Fibroblast of villous mesenchyme (primary cell): ENCODE results near the gene PJA2. TPM values are rescaled to one million over a fixed set of nuclear protein-coding genes. Genes with fewer than 3 reads are reported as not detected.

Source experiments
- DNase-seq: peaks from one replicate; pipeline ENCODE4 v3.0.0-alpha.2; 2010; ENCODE audit warnings: low read depth
- H3K4me3 ChIP-seq: 2 replicates; pipeline ENCODE4 v1.5.1; 2011; ENCODE audit warnings: low read depth, mild to moderate bottlenecking, low read length
- total RNA-seq: library from RNA; depleted of rRNA; stranded (reverse); fragments of >200 nt; gene quantifications from 2 replicates; pipeline ENCODE4 v1.2.3, GENCODE V29; 2012
- TF ChIP-seq, protein P1 (sequence below): IDR thresholded peaks from 2 replicates; pipeline ENCODE4 v1.5.1; 2012; ENCODE audit warnings: low read depth, mild to moderate bottlenecking, low read length; ENCODE audit not compliant: insufficient read depth

The PJA2 gene
- total RNA-seq, 1 donor, result 105 TPM

DNA sequence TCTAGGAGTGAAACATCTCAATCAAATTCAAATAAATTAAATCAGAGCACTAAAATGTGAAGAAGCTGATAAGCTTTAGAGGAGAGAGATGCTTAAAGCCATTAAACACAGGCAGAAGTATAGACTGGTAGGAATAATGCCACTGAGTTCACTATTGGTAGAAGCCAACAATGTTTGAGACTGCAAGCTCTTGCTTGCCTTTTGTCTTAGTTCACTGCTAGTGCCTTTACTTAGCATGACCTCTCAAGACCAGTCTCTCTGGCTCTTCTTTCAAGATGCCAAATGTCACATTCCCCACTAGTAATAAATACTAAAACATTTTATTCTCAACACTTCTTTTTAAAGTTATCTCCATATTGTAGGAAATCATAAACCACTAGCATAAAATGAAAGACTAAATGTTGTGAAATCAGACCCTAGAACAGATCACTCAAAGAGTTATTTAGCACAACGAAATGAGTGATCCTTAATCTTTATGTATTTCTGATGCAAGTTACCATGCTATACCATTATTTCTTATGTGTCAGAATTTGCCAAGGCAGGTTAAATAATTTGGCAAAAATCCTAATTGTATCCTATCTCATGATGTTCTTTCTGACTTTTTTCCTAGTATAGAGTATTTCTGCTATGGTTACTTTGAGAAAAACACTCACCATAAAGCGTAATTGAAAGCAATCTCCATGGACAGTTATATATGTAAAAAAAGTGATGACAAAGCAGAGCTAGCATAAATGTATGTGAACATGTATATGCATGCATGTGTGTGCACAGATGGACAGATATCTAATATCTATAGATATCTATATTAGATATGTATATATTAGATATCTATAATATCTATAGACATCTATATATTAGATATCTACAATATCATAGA is 57.5 kb downstream of the PJA2 start:
- TF ChIP-seq, protein P1, sequence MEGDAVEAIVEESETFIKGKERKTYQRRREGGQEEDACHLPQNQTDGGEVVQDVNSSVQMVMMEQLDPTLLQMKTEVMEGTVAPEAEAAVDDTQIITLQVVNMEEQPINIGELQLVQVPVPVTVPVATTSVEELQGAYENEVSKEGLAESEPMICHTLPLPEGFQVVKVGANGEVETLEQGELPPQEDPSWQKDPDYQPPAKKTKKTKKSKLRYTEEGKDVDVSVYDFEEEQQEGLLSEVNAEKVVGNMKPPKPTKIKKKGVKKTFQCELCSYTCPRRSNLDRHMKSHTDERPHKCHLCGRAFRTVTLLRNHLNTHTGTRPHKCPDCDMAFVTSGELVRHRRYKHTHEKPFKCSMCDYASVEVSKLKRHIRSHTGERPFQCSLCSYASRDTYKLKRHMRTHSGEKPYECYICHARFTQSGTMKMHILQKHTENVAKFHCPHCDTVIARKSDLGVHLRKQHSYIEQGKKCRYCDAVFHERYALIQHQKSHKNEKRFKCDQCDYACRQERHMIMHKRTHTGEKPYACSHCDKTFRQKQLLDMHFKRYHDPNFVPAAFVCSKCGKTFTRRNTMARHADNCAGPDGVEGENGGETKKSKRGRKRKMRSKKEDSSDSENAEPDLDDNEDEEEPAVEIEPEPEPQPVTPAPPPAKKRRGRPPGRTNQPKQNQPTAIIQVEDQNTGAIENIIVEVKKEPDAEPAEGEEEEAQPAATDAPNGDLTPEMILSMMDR, result no peak
- H3K4me3 ChIP-seq, result no peak overlapping the region
- DNase-seq, result no peak

DNA sequence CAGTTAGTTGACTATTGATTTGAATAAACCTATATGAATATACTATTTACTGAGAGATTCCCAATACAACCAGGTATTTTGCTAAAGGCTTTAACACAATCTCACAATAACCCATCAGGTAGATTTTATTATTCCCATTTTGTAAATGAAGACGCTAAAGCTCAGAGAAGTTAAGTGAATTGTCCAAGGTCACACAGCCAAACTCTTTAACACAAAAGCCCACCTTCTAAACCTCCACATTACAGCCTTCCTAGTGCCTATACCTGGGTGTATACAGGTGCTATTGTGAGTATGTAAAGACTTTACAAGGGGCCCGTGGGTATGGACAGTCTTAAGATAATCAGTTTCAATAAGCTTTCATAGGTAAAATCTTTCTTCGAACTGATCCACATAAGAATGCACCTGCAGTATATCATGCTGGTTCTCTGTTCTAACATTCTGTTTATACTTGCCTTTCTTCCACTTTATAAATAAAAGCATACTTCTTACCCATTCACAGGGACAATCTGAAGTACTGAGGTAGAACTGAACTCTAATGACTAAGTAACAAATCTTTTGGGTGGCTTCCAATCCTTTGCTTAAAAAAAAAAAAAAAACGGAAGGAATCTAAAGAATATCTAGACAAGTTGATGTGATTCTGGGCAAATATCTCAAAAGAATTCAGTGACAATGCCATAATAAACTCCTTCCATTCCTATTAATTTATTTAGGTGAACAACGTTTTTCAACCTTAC is 59.1 kb downstream of the PJA2 start:
- TF ChIP-seq, protein P1, result no peak
- DNase-seq, result no peak

DNA sequence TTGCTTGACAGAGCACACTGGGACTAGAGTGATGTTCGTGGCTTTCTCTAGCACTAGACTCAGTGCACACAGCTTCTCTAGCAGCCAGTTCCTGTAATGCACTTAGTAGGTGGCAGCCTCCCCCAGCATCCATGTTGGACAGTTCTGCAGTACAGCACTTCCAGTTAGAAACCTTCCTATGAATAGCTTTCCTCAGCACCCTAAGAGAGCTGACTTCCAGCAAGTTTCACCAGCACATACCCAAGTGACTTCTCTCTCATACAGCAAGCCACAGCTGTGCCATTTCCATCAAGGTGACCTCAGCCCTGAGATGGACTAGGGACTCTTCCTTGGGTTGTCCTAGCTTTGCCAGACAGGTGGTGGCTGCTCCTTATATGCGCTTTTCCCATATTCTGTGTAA is 60.4 kb downstream of the PJA2 start:
- TF ChIP-seq, protein P1, result no peak
- no peak for DNase-seq

More for the DNA sequence above, 59.1 kb downstream of the PJA2 start:
- H3K4me3 ChIP-seq, result no peak overlapping the region

DNA sequence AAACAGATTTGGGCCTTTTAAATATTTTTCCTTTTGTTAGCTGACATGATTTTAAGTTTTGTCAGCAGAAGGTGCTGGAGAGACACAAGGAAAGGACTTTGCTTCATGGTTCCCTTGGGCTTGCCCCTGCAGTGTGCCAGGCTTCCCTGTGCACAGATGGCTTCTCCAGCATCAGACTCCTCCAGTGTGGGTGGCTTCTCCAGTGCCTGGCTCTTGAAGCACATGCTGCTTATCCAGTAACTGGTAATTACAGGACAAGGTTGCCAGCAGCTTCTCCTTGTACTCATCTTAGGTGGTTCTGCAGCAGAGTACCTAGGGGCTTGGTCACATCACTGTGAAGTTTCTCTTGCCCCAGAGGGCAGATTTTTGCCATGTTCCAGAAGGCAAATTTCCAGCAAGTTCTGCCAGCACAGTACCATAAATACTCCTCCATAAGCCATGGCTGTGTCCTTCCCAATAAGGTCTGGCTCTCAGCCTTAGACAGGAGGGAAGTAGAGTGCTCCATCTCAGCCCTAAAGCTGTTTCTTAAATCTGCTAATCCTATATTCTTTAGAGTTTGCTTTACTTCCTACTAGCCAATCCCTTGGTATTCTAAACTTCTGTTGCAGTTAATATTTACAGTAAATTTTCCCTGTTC is 62.4 kb downstream of the PJA2 start:
- TF ChIP-seq, protein P1, result no peak
- no peak for DNase-seq
- H3K4me3 ChIP-seq, result no peak overlapping the region

More for the DNA sequence above, 60.4 kb downstream of the PJA2 start:
- no peak overlapping the region for H3K4me3 ChIP-seq

DNA sequence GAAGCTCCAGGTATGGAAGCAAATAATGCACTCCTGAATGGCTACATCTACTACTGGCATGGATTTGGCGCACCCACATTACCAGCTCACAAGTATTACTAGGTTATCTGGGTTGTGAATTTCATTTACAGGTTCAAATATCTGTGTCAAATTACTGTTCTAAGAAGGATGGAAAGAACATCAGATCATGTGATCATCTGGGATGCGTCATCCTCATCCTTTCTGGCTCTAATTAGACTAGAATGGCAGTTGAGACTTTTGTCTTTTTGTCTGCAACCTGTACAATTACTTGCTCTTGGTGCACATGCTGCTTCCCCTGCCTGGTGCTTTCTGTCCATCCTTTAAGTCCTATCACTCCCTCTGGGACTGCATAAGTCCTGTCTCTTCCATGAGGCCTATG is 64.1 kb downstream of the PJA2 start:
- no peak for DNase-seq

DNA sequence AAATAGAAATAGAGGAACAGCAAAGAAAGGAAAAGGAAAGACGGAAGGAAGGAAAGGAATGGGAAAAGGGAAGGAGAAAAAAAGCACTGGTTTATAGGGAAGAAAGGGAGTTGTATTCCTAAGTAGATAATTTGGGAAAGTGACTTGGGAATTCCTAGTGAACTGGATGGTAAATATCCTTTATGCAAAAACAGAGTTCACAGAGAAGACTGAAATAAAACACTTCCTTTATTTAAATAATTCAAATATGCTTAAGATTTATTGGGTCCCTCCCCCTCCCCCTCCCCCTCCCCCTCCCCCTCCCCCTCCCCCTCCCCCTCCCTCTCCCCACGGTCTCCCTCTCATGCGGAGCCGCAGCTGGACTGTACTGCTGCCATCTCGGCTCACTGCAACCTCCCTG is 69.4 kb downstream of the PJA2 start:
- TF ChIP-seq, protein P1, result no peak
- no peak overlapping the region for H3K4me3 ChIP-seq
- no peak for DNase-seq

More for the DNA sequence above, 64.1 kb downstream of the PJA2 start:
- no peak overlapping the region for H3K4me3 ChIP-seq
- TF ChIP-seq, protein P1, result no peak
